Measurements from ENCODE around the gene ADGRL3.

- no peak for TF ChIP-seq POLR2A (IDR thresholded peaks at IDR 0.05)
- TF ChIP-seq, protein P1, sequence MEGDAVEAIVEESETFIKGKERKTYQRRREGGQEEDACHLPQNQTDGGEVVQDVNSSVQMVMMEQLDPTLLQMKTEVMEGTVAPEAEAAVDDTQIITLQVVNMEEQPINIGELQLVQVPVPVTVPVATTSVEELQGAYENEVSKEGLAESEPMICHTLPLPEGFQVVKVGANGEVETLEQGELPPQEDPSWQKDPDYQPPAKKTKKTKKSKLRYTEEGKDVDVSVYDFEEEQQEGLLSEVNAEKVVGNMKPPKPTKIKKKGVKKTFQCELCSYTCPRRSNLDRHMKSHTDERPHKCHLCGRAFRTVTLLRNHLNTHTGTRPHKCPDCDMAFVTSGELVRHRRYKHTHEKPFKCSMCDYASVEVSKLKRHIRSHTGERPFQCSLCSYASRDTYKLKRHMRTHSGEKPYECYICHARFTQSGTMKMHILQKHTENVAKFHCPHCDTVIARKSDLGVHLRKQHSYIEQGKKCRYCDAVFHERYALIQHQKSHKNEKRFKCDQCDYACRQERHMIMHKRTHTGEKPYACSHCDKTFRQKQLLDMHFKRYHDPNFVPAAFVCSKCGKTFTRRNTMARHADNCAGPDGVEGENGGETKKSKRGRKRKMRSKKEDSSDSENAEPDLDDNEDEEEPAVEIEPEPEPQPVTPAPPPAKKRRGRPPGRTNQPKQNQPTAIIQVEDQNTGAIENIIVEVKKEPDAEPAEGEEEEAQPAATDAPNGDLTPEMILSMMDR (IDR thresholded peaks at IDR 0.05) = no peak
Observed at GRCh38 chr4:61828960-61829359, 628.8 kb downstream of the ADGRL3 start.

Data from transverse colon (tissue), 3 donors.